CD14-positive monocyte (primary cell): Measurements from ENCODE around the gene PSMF1. TPM values are rescaled to one million over a fixed set of nuclear protein-coding genes. Genes with fewer than 3 reads are reported as not detected.

ENCODE experiments used
- DNase-seq, 3 donors: peaks; one replicate each; pipeline ENCODE4 v3.0.0-alpha.2; 2011 to 2022
- H2AFZ ChIP-seq: 2 replicates; pipeline ENCODE4 v1.6.0; 2012; ENCODE audit warnings: mild to moderate bottlenecking, low read depth, low read length, inconsistent platforms; ENCODE audit not compliant: insufficient read depth, poor library complexity, severe bottlenecking
- H3K27ac ChIP-seq, 2 donors: 1 replicate in 1 of 2; 2 replicates in 1 of 2; pipeline ENCODE4 v1.5.1; 2012 to 2013; ENCODE audit warnings: low read length in 2 of 2, control low read depth in 1 of 2, inconsistent platforms in 1 of 2, low read depth in 1 of 2, mild to moderate bottlenecking in 1 of 2
- H3K27me3 ChIP-seq, 2 donors: one replicate each; pipeline versions ENCODE4 v1.6.0 to v1.6.1; 2011 to 2013; ENCODE audit warnings: low read length in 2 of 2; ENCODE audit not compliant: control insufficient read depth in 2 of 2, insufficient read depth in 2 of 2
- H3K36me3 ChIP-seq, 2 donors: replicated peaks in 1 of 2; 1 replicate in 1 of 2; 2 replicates in 1 of 2; pipeline versions ENCODE4 v1.5.1 to v1.6.1; 2012 to 2013; ENCODE audit warnings: low read length in 2 of 2, control low read depth in 1 of 2, inconsistent platforms in 1 of 2, mild to moderate bottlenecking in 1 of 2; ENCODE audit not compliant: insufficient read depth in 2 of 2, control insufficient read depth in 1 of 2
- H3K4me1 ChIP-seq, 2 donors: 1 replicate in 1 of 2; 2 replicates in 1 of 2; pipeline versions ENCODE4 v1.5.1 to v1.6.1; 2012 to 2013; ENCODE audit warnings: low read length in 2 of 2, control low read depth in 1 of 2, inconsistent platforms in 1 of 2, mild to moderate bottlenecking in 1 of 2, moderate library complexity in 1 of 2; ENCODE audit not compliant: insufficient read depth in 2 of 2, control insufficient read depth in 1 of 2
- H3K4me2 ChIP-seq: replicated peaks from 2 replicates; pipeline ENCODE3; 2012; ENCODE audit warnings: low read length, moderate library complexity, mild to moderate bottlenecking; ENCODE audit not compliant: poor library complexity, severe bottlenecking; ENCODE audit errors: extremely low read depth
- H3K4me3 ChIP-seq, 3 experiments: fragments of 200-600 bp in 1 of 3; sonication (generic) in 1 of 3; replicated peaks in 1 of 3; 1 replicate in 2 of 3; 2 replicates in 1 of 3; pipeline ENCODE4 v1.5.1; 2011 to 2013; ENCODE audit warnings: low read length in 3 of 3, mild to moderate bottlenecking in 3 of 3, control low read depth in 2 of 3, low read depth in 2 of 3, inconsistent platforms in 1 of 3, moderate library complexity in 1 of 3
- H3K79me2 ChIP-seq: 2 replicates; pipeline ENCODE4 v1.6.0; 2012; ENCODE audit warnings: mild to moderate bottlenecking, control low read depth, inconsistent platforms, low read length, moderate library complexity; ENCODE audit not compliant: insufficient read depth
- H3K9ac ChIP-seq: 2 replicates; pipeline ENCODE4 v1.6.0; 2017; ENCODE audit warnings: low read length, mild to moderate bottlenecking; ENCODE audit not compliant: insufficient read depth, poor library complexity, severe bottlenecking
- H3K9me3 ChIP-seq, 2 donors: replicated peaks in 1 of 2; 1 replicate in 1 of 2; 2 replicates in 1 of 2; pipeline versions ENCODE4 v1.5.1 to v1.6.1; 2012 to 2013; ENCODE audit warnings: low read length in 2 of 2, control low read depth in 1 of 2; ENCODE audit not compliant: control insufficient read depth in 1 of 2, insufficient read depth in 1 of 2
- H4K20me1 ChIP-seq: 2 replicates; pipeline ENCODE4 v1.6.0; 2012; ENCODE audit warnings: mild to moderate bottlenecking, low read length, control low read depth, moderate library complexity; ENCODE audit not compliant: insufficient read depth
- H3K27ac Mint-ChIP-seq, 7 donors: one replicate each; pipeline ENCODE4 v1.8.0; 2020; ENCODE audit warnings: mild to moderate bottlenecking in 7 of 7, mixed read lengths in 7 of 7, moderate library complexity in 6 of 7, inconsistent platforms in 2 of 7
- H3K27me3 Mint-ChIP-seq, 3 donors: one replicate each; pipeline ENCODE4 v1.8.0; 2021 to 2022; ENCODE audit warnings: low read depth in 3 of 3, mild to moderate bottlenecking in 3 of 3, mixed read lengths in 3 of 3, moderate library complexity in 3 of 3, inconsistent platforms in 1 of 3
- H3K36me3 Mint-ChIP-seq, 2 donors: one replicate each; pipeline ENCODE4 v1.8.0; 2020; ENCODE audit warnings: mixed read lengths in 2 of 2, inconsistent platforms in 1 of 2, mild to moderate bottlenecking in 1 of 2
- H3K4me1 Mint-ChIP-seq: one replicate; pipeline ENCODE4 v1.8.0; 2020; ENCODE audit warnings: mild to moderate bottlenecking, mixed read lengths
- H3K4me3 Mint-ChIP-seq, 2 donors: one replicate each; pipeline ENCODE4 v1.8.0; 2020; ENCODE audit warnings: mild to moderate bottlenecking in 2 of 2, mixed read lengths in 2 of 2, moderate library complexity in 1 of 2
- H3K9me3 Mint-ChIP-seq, 7 donors: one replicate each; pipeline ENCODE4 v1.8.0; 2020 to 2022; ENCODE audit warnings: mixed read lengths in 7 of 7, mild to moderate bottlenecking in 6 of 7, moderate library complexity in 6 of 7, inconsistent platforms in 2 of 7
- CTCF ChIP-seq: fragments of 200-600 bp; IDR thresholded peaks from one replicate; pipeline ENCODE4 v1.8.0; 2022; ENCODE audit warnings: antibody characterized with exemption, mild to moderate bottlenecking
- WGBS: methylation state at CpG from one replicate; pipeline ENCODE4 v1.1.5; 2013; ENCODE audit warnings: missing lambda C conversion rate; ENCODE audit not compliant: insufficient coverage; 5-methylcytosine and 5-hydroxymethylcytosine counted together
- intact Hi-C, 2 donors: fragments of 100-400 bp; cut with micrococcal nuclease; formaldehyde crosslinking; loops; one replicate each; pipeline versions ENCODE4 v1.15.0 to v1.15.1; 2023
- polyA plus RNA-seq, 3 donors: library from polyadenylated mRNA; depleted of rRNA in 1 of 3; unstranded in 2 of 3; stranded (reverse) in 1 of 3; fragments of 300-500 nt in 2 of 3; fragments of >200 nt in 1 of 3; fragmentation: Illumina TruSeq in 2 of 3; gene quantifications; 1 replicate in 2 of 3; 2 replicates in 1 of 3; pipeline ENCODE4 v1.2.3, GENCODE V29; 2012 to 2021

PSMF1 gene
- polyA plus RNA-seq, 3 donors = 103 to 349 (median 138) TPM

- Histone ChIP-seq H3K79me2 (no peaks in the 10 kb centered on the region), H3K9ac (no peak overlapping the region), H4K20me1 (no peaks in the 10 kb centered on the region), H3K9me3 (no peaks in the 10 kb centered on the region), H2AFZ (no peak overlapping the region), H3K27me3 (peaks cover 4% of the 10 kb centered on the region in 2 donors), H3K4me3 (no peak overlapping the region), H3K36me3 (peaks cover 9 to 35% of the 10 kb centered on the region in 2 donors), H3K4me2 (no peak overlapping the region), H3K27ac (no peak overlapping the region), H3K4me1 (peaks cover 6 to 7% of the 10 kb centered on the region in 2 donors)
- H3K27me3 Mint-ChIP-seq = peaks cover 6 to 12% (median 8%) of the 10 kb centered on the region in 3 donors
- no peak overlapping the region for H3K27ac Mint-ChIP-seq
- H3K36me3 Mint-ChIP-seq = peaks cover 38 to 39% of the 10 kb centered on the region in 2 donors
- DNase-seq = no peak
- TF ChIP-seq CTCF = no peak
- H3K4me3 Mint-ChIP-seq = no peak overlapping the region
- H3K4me1 Mint-ChIP-seq = peaks cover 7% of the 10 kb centered on the region
- intact Hi-C loops = no loop called here
- WGBS = no CpG with 5 or more reads among the region's 3 CpGs
- H3K9me3 Mint-ChIP-seq = peaks cover 0 to 2% (median 0%) of the 10 kb centered on the region in 7 donors
Observed at GRCh38 chr20:1178103-1178502, 59.7 kb downstream of the PSMF1 start.

GRCh38 chr20:1178623-1179022 is 60.2 kb downstream of the PSMF1 start:
- Mint-ChIP-seq H3K4me3 (no peak overlapping the region), H3K4me1 (peaks cover 7% of the 10 kb centered on the region), H3K27me3 (peaks cover 12 to 17% (median 13%) of the 10 kb centered on the region in 3 donors), H3K36me3 (peaks cover 34% of the 10 kb centered on the region in 2 donors), H3K9me3 (peaks cover 0 to 2% (median 0%) of the 10 kb centered on the region in 7 donors), H3K27ac (no peak overlapping the region)
- Histone ChIP-seq H3K9me3 (no peaks in the 10 kb centered on the region), H2AFZ (no peak overlapping the region), H3K4me1 (peaks cover 6 to 7% of the 10 kb centered on the region in 2 donors), H4K20me1 (no peaks in the 10 kb centered on the region), H3K79me2 (no peaks in the 10 kb centered on the region), H3K9ac (no peak overlapping the region), H3K4me3 (no peak overlapping the region), H3K36me3 (peaks cover 7 to 30% of the 10 kb centered on the region in 2 donors), H3K27ac (no peak overlapping the region), H3K27me3 (peaks cover 9% of the 10 kb centered on the region in 2 donors), H3K4me2 (no peak overlapping the region)
- DNase-seq = no peak
- no peak for TF ChIP-seq CTCF
- WGBS = 80% methylated on average over 1 of the region's 3 CpGs
- intact Hi-C loops = no loop called here
